Right lobe of liver (tissue), 4 donors: ENCODE results near the gene TAMALIN.

Experiments used
- POLR2A ChIP-seq: fragments of 450-650 bp; IDR thresholded peaks from one replicate; pipeline ENCODE4 v1.6.1; 2017; ENCODE audit warnings: antibody characterized with exemption, mild to moderate bottlenecking
- TF ChIP-seq, protein P1 (sequence below), 4 donors: fragments of 200-600 bp in 3 of 4; fragments of 450-650 bp in 1 of 4; IDR thresholded peaks; one replicate each; pipeline versions ENCODE4 v1.5.1 to v1.8.0; 2016 to 2022; ENCODE audit warnings: antibody characterized with exemption in 4 of 4, mild to moderate bottlenecking in 2 of 4
- donor health status: DM: no; HTN: no; CAD: no.
- donor health status: DM: no; HTN: no; CAD: no.
- donor health status: DM: no; HTN: yes; CAD: no.

DNA sequence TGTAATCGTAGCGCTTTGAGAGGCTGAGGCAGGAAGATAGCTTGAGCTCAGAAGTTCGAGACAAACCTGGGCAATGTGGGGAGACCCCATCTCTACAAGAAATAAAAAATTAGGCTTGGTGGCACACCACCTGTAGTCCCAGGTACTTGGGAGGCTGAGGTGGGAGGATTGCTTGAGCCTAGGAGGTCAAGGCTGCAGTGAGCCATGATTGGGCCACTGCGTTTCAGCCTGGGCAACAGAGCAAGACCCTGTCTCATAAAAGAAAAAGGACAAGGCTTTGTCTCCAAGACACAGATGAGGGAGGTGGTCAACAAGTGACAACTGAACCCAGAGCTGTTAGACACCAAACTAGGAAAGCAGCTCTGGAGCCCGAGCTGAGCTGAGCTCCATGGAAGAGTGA lies 14.5 kb upstream of the TAMALIN start:
- TF ChIP-seq, protein P1, sequence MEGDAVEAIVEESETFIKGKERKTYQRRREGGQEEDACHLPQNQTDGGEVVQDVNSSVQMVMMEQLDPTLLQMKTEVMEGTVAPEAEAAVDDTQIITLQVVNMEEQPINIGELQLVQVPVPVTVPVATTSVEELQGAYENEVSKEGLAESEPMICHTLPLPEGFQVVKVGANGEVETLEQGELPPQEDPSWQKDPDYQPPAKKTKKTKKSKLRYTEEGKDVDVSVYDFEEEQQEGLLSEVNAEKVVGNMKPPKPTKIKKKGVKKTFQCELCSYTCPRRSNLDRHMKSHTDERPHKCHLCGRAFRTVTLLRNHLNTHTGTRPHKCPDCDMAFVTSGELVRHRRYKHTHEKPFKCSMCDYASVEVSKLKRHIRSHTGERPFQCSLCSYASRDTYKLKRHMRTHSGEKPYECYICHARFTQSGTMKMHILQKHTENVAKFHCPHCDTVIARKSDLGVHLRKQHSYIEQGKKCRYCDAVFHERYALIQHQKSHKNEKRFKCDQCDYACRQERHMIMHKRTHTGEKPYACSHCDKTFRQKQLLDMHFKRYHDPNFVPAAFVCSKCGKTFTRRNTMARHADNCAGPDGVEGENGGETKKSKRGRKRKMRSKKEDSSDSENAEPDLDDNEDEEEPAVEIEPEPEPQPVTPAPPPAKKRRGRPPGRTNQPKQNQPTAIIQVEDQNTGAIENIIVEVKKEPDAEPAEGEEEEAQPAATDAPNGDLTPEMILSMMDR (IDR thresholded peaks at IDR 0.05), result no peak
- no peak for TF ChIP-seq POLR2A
